GM21423 (cell line): Measurements from ENCODE around the gene BPIFB6.

Experiments used
- ATAC-seq: cut with Tn5 transposase; IDR thresholded peaks from one replicate; pipeline ENCODE4 v1.9.1; 2021; ENCODE audit warnings: mild to moderate bottlenecking, moderate library complexity; ENCODE audit not compliant: unreplicated experiment

BPIFB6 gene

DNA sequence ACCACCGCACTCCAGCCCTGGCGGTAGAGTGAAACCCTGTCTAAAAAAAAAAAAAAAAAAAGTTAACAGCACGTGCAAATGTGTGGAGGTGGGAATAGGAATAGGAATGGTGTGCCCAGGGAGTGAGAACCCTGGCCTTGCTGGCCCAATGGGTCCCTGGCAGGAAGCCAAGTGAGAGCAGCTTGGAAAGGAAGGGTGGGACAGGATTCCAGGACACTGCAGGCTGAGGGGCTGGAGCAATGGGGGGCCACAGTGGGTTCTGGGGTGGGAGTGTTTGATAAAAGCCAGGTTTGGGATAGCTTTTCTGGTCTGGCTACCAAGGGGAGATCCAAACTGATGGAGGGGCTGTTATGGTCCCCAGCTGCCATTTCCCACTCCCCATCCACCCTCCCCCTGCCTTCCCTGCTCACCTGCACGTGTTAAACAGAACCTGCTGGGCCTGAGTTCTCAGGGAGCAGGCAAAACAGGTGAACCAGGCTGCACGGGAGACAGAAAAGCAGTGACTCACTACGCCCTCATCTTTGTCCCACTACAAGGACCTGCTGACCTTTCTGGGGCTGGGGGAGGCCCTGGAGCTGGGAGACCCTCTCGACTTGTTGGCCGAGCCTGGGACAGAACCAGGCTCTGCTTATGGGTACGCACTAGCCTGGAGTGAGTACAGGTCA lies 30.5 kb upstream of the BPIFB6 start:
- ATAC-seq, result no peak

- no peak for ATAC-seq
Measured at GRCh38 chr20:33002087-33002808, 29.2 kb upstream of the BPIFB6 start.

DNA sequence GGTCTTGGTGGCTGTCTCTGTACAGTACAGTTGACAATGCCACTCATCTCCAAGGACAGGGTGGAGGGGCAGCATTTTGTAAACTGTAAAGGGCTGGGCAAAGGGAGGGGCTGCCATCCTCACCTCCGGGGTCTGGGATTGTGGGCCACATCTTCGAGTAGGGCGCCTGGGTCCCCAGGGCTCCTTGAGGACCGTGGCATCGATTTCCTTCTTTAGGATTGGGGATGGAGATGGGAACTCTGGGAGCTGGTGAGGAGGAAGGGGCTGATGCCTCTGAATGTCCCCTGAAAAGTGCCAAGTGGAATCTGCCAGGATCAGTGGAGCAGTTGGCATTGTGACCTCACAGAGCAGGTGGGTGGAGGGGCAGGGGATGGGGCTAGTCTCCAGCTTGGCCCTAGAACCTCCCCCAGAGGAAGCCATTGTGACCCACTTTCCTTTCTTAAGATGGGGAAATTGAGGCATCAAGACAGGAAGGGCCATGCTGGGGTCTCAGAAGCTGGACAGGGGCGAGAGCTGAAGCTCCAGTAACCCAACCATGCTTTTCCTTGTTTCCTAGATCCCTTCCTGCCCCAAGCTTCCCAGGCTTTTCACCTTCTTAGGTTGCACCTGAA lies 27.2 kb upstream of the BPIFB6 start, which contains the start of gene SUN5:
TSS of gene SUN5 (minus strand) at position 293 of the 611 bp plus-strand sequence. CDS start at position 200, 93 bp downstream.
- no peak for ATAC-seq

- no peak for ATAC-seq
Measured at GRCh38 chr20:33005132-33005566, 26.3 kb upstream of the BPIFB6 start.

DNA sequence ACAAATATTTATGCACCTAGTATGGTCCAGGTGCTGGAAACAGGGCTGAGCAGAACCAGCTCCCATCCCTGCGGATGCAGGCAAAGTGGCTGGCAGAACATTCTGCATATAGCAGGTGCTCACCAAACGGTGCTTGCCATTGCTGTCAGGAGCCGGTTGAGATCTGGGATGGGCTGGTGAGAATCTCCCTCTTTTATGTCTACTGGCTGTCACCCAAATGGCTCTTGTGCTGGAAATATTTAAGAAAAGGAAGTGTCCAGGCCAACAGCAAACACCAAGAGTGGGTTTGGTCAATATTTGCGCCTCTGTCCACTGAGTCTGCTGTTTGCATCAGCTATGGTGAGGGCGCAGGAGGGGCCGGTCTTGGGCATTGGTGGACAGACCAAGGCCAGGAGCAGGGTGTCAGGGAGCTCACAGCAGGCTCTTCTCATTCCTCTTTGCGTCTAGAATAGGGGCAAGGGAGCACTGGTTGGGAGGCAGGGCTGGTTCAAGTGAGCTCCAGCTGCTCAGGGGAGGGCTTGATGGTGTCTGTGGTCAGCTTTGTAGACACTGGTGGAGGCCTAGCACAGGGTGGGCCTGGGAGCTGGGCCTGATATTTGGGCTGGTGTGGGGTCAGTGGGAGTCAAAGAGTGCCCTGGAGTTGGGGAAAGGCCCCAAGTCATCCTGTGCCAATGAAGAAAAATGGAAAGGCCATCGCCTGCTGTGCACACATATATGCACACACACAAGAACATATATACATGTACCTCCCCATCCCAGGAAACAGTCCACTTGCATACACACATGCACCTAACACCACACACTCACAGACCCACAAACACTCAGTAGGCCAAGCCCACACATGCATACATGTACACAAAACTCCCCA lies 25.3 kb upstream of the BPIFB6 start:
- ATAC-seq, result no peak

DNA sequence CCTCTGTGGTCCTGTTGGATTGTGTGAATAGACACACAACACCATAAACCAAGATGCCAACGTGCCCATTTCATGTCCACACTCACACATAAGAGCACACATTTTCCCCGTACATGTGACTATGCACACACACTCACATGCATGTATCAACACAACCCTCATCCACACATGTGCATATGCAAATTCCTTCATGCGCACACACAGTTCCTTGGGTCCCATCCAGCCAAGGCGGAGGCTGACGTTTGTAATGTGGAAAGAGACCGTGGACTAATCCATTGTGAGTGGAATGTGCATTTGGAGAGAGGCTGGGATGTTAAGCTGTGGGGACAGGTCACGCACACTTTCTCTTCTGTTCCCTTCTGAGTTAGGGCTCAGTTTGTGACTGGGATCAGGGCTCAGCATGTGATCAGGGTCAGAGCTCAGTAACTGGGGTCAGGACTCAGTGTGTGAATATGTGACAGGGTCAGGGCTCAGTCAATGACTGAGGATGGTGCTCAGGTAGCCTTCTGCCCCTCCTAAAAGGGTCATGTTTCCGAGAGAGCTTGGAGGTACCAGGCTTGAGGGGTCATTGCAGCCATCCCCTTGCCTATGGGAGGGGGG lies 24.6 kb upstream of the BPIFB6 start:
- ATAC-seq, result no peak

DNA sequence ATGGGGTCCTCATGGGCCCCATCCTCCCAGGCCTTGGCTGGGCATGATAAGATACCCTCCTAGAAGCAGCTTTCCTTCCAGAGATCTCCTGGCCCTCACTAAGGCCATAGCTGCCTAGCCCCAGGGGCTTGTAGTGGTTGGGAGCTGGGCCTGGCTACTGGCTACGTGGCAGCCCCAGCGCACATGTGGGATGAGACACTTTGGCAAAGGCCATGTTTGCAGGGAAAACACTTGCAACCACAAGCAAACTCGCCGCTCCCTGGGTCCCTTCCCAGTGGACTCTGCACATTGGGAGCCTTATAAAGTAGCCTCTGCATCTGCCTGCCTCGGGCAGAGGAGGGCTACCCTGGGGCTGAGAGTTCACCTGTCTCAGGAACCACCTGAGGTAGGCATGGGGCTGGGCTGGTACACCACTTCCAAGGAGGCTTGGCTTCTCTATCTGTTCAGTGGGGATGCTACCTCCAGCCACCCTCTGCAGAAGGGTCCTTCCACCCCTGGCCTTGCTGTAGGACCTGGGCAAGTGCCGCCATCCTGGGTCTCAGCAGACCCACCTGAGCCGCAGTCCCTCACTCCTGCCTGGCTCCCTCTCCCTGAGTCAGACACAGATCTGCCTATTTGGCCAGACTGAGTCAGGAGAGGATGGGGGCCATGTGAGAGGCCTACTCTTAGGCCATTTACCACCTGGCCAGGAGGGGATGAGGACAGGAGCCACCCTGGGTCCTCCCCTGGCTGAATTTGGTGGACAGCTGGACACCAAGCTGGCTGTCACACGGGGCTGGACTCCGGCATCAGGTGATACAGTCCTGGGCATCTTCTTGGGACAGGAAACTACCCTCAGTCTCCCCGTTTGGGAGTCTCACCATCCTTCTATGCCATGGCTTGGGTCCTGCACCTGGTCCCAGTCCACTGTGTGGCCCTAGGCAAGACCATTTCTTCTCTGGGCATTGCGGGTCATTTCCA lies 23.8 kb upstream of the BPIFB6 start, which contains the start of gene BPIFB2:
TSS of gene BPIFB2 (plus strand) at position 329 of the 960 bp plus-strand sequence. CDS start 871 bp downstream, outside the sequence.
- no peak for ATAC-seq

- ATAC-seq, result no peak
Measured at GRCh38 chr20:33008336-33009213, 22.9 kb upstream of the BPIFB6 start.

DNA sequence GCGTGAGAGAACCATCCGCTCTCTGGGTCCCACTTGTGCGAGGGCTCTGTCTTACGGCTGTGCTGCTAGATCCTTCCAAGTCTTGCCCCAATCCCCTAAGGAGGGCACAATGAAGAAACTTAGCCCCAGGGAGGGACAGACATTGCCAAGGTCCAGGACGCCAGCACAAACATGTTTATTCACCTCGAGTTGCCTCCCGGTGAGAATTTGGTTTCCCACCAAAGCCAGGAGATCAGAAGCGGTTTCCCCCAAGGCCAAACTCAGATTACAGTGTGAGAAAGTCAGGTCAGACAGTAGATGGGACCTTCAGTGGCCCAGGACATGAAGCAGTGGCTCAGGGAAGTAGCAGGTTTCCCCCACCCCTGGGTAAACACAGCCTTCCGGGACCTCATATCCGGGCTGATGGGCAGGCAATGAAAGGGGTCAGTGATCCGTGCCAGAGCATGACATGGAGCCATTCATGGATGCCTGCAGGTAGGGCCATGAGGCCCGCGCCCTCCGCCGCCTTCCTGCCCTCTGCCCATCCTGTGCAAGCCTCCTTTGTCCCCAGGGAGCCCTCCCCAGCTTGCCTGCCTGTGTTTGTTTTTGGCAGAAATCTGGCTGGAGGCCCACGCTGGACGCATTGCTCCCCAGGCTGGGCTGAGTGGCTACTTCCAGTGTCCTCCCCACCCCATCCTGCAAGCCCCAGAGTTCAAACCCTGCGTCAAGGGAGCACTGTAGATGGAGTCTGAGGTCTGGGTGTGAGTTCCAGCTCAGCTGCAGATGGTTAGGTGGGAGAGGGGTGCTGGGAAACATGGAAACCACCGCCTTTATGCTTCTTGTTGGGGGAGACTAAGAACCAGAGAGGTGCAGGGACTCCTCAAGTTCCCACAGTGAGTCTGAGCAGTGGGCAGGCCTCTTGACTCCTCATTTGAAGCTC lies 22.0 kb upstream of the BPIFB6 start:
- ATAC-seq, result no peak

DNA sequence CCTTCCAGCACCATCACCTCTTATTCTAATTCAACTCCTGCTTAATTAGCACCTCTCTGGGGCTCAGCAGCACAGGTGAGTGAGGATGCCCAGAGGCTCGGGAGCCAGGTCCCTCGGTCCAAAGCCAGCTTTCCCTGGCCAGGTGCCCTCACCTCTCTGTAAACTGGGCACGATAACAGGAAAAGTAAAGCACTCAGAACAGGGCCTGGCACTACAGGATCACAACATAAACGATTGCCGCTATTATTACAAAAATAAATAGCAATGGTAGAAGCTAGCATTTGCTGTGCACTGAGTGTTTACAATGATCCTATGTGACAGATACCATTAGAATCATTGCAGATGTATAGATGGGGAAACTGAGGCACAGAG lies 21.3 kb upstream of the BPIFB6 start:
- ATAC-seq, result no peak

- no peak for ATAC-seq
Measured at GRCh38 chr20:33010674-33011449, 20.6 kb upstream of the BPIFB6 start.

DNA sequence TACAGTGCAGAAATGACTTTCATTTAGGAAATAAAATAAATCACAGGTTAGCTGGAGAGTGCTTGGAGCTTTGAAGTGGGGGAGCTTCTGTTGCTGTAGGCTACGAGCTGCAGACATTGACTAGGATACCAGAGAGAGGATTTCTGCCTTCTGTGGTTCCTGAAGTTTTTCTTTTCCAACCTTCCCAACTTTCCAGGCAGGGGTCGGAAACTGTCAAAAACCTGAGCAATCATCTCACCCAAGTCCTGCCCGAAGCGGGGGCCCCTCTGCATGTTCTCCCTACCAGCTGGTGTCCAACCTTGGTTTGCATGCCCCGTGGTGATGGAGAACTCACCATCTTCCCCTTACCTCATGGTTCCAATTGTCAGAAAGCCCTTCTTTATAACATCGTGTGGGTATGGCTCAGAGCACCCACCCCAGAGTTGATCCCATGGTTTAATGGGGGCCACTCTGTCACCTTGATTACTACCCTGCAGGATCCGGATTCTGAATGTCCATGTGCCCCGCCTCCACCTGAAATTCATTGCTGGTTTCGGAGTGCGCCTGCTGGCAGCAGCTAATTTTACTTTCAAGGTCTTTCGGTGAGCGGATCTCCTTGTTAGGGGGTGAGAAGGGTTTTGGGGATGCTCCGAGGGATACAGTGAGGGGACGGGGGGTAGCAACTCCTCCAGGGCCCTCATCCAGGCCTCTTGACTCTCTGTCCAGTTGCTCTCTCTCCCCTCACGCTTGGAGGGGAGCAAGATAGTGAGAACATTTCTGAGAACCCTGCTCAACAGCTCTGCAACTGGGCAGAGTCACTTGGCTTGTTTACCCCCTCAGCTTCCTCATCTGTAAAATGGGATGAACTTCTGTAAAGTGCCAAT lies 18.9 kb upstream of the BPIFB6 start:
- no peak for ATAC-seq

GRCh38 chr20:33013701-33014326 lies 17.6 kb upstream of the BPIFB6 start:
- no peak for ATAC-seq

DNA sequence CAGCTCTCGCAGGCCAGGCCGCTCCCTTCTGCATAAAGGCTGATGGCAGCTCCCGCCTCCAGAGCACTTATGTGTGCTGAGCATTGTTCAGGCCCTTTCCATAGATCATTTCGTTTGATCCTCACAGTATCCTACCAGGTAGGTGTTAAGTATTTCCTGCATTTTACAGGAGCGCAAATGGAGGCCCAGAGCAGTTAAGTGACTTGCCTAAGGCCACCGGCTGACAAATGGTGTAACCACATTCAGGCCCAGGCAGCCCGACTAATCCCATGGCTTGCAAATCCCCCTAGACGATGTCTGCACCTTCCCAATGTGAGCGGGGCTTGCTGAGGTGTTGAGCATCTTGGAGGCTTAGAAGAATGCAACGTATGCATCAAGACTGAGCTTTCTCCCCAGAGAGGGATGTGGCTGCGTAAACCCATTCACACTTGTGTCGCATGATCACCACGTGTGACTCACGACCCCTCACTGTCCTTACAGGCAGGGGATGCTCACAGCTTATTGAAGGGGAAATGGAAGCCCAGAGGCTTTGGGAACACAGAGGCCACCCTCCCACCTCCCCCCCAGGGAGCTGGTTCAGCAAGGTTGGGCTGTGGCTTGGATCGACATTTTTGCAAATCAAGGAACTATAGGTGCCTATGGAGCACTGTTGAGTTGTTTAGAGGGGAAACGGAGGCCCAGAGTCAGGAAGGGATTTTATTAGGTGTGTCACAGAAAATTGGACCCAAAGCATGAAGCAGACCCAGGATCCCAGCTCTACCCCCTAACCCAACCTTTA lies 16.9 kb upstream of the BPIFB6 start:
- no peak for ATAC-seq

DNA sequence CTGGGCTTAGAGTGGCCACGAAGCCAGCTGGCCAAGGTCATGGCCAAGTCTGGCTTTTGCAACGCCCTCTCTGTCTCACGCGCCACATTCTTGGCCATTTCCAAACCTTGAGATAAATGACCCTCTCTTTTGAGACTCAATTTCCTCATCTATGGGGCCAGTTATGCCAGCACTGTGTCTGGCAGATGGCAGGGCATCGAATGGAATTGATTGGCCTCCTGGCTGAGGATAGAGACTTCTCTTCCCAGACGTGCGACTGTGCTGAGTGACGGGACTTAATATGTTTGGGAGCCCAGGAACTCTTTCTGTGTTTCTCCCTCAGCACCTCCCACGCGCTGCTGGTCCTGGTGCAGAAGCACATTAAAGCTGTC lies 16.3 kb upstream of the BPIFB6 start:
- no peak for ATAC-seq
